ENCODE measurements around the gene NDUFAB1. TPM values are rescaled to one million over a fixed set of nuclear protein-coding genes. Genes with fewer than 3 reads are reported as not detected.

NDUFAB1 gene
- total RNA-seq, 4 donors from 2014 or later, result 48.0 to 161 (median 59.0) TPM

DNA sequence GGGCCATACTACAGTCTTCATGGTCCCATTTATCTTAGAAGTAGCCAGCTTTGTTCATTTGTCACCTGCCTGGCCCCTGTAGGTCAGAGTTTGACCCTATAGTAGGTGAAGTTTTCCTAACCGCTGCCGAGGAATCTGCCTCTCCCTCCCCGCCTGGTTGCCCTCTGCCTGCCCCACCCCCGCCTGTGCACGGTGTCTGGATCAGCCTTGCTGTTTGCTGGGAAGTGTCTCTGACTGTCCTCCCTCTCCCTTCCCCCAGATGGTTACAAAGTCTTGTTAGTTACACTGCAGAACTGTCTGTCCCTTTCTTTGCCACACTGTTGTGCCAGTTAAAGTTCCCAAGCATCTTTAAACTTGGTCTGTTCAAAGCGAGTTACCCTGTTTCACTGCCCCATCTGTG, 32.9 kb downstream of the NDUFAB1 start:
- TF ChIP-seq, protein P1, sequence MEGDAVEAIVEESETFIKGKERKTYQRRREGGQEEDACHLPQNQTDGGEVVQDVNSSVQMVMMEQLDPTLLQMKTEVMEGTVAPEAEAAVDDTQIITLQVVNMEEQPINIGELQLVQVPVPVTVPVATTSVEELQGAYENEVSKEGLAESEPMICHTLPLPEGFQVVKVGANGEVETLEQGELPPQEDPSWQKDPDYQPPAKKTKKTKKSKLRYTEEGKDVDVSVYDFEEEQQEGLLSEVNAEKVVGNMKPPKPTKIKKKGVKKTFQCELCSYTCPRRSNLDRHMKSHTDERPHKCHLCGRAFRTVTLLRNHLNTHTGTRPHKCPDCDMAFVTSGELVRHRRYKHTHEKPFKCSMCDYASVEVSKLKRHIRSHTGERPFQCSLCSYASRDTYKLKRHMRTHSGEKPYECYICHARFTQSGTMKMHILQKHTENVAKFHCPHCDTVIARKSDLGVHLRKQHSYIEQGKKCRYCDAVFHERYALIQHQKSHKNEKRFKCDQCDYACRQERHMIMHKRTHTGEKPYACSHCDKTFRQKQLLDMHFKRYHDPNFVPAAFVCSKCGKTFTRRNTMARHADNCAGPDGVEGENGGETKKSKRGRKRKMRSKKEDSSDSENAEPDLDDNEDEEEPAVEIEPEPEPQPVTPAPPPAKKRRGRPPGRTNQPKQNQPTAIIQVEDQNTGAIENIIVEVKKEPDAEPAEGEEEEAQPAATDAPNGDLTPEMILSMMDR (IDR thresholded peaks at IDR 0.05), result no peak
- no peak for TF ChIP-seq POLR2A (IDR thresholded peaks at IDR 0.05)
- H3K36me3 ChIP-seq, result no peaks in the 10 kb centered on the region
- no peaks in the 10 kb centered on the region for H3K9me3 ChIP-seq
- no peak overlapping the region for H3K4me3 ChIP-seq
- intact Hi-C loops (cut with DNase I; ENCODE audit: low total_unique reads), result no loop called here
- no peak for DNase-seq
- H3K4me1 ChIP-seq, result peaks cover 8 to 10% of the 10 kb centered on the region in 2 donors
- no peaks in the 10 kb centered on the region for H3K27me3 ChIP-seq
- no peak overlapping the region for H3K27ac ChIP-seq

DNA sequence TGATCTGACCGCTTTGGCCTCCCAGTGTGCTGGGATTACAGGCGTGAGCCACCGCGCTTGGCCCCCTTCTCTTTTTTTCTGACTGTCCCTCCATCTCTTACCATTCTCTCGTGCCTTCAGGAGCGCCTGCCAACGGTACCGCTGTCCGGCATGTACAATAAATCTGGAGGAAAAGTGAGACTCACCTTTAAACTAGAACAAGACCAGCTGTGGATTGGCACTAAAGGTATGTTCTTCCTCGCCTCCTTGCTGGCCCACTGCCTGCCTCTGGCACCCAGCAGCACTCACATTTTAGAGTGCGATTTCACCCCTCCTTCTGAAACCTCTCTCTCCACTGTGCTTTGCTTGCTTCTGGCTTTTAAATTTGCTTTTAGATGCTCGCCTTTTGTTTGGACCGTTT, 33.6 kb downstream of the NDUFAB1 start:
- no peak for DNase-seq
- H3K4me1 ChIP-seq, result peaks cover 8 to 10% of the 10 kb centered on the region in 2 donors
- intact Hi-C loops (cut with DNase I; ENCODE audit: low total_unique reads), result no loop called here
- no peaks in the 10 kb centered on the region for H3K36me3 ChIP-seq
- no peak overlapping the region for H3K27ac ChIP-seq
- no peaks in the 10 kb centered on the region for H3K27me3 ChIP-seq
- H3K4me3 ChIP-seq, result no peak overlapping the region
- TF ChIP-seq POLR2A (IDR thresholded peaks at IDR 0.05), result no peak
- TF ChIP-seq, protein P1 (IDR thresholded peaks at IDR 0.05), result no peak
- no peaks in the 10 kb centered on the region for H3K9me3 ChIP-seq

DNA sequence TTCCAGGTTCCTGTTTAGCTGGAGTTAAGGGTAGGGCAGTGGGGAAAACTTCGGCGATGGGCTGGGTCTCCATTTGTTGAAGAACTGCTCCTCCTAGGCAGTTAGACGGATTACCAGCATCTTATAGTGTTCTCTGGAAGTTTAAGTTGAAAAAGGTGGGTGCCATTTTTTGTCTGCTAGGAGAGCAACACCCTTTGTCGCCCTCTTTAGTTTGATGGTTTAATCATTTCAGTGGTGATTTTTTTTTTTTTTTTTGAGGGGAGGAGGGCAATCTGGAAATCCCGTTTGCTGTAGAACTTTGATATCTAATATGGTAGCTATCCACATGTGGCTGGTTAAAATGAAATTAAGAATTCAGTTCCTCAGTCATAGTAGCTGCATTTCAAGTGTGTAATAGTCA, 34.5 kb downstream of the NDUFAB1 start:
- Histone ChIP-seq H3K36me3 (no peaks in the 10 kb centered on the region), H3K4me3 (no peak overlapping the region), H3K9me3 (no peaks in the 10 kb centered on the region), H3K4me1 (peaks cover 8 to 10% of the 10 kb centered on the region in 2 donors), H3K27ac (no peak overlapping the region), H3K27me3 (no peaks in the 10 kb centered on the region)
- TF ChIP-seq, protein P1 (IDR thresholded peaks at IDR 0.05), result no peak
- DNase-seq, result no peak
- intact Hi-C loops (cut with DNase I; ENCODE audit: low total_unique reads), result no loop called here

GRCh38 chr16:23557779-23558702, 38.1 kb downstream of the NDUFAB1 start:
- Histone ChIP-seq H3K27me3 (no peaks in the 10 kb centered on the region), H3K27ac (peak overlapping the region; percentile 87 to 92), H3K36me3 (no peaks in the 10 kb centered on the region), H3K9me3 (no peaks in the 10 kb centered on the region), H3K4me1 (peaks cover 8 to 10% of the 10 kb centered on the region in 2 donors), H3K4me3 (peak overlapping the region; percentile 70 to 90)
- peak in 1 of 2 donors; percentile 44 for DNase-seq
- intact Hi-C loops (cut with DNase I; ENCODE audit: low total_unique reads), result no loop called here
- TF ChIP-seq, protein P1 (IDR thresholded peaks at IDR 0.05), result no peak
- TF ChIP-seq POLR2A (IDR thresholded peaks at IDR 0.05), result no peak
